Testis (tissue), 3 donors: Measurements from ENCODE around the gene NFATC2. TPM values are rescaled to one million over a fixed set of nuclear protein-coding genes. Genes with fewer than 3 reads are reported as not detected.

Source experiments
- DNase-seq: peaks from one replicate; pipeline ENCODE4 v3.0.0-alpha.2; 2019
- H3K27ac ChIP-seq, 2 donors: fragments of 200-600 bp; sonication (generic); one replicate each; pipeline ENCODE4 v1.5.1; 2019
- H3K27me3 ChIP-seq: fragments of 200-600 bp; sonication (generic); one replicate; pipeline ENCODE4 v1.5.1; 2019
- H3K36me3 ChIP-seq: fragments of 200-600 bp; sonication (generic); one replicate; pipeline ENCODE4 v1.5.1; 2017; ENCODE audit warnings: low read depth; ENCODE audit errors: missing control alignments
- H3K4me1 ChIP-seq: fragments of 200-600 bp; sonication (generic); one replicate; pipeline ENCODE4 v1.5.1; 2019
- H3K4me3 ChIP-seq, 2 donors: fragments of 200-600 bp; sonication (generic); one replicate each; pipeline ENCODE4 v1.5.1; 2017 to 2019
- H3K9me3 ChIP-seq: fragments of 200-600 bp; sonication (generic); one replicate; pipeline ENCODE4 v1.5.1; 2017
- CTCF ChIP-seq, 3 experiments: fragments of 450-650 bp in 2 of 3; fragments of 200-600 bp in 1 of 3; sonication (generic) in 1 of 3; IDR thresholded peaks; one replicate each; pipeline ENCODE4 v1.5.1; 2016 to 2019; ENCODE audit warnings: antibody characterized with exemption in 3 of 3, mild to moderate bottlenecking in 2 of 3, moderate library complexity in 1 of 3
- POLR2A ChIP-seq: fragments of 450-650 bp; IDR thresholded peaks from one replicate; pipeline ENCODE4 v1.6.1; 2017; ENCODE audit warnings: antibody characterized with exemption, mild to moderate bottlenecking, moderate library complexity
- WGBS, 2 donors: methylation state at CpG; one replicate each; pipeline ENCODE4 v1.1.5; 2018; 5-methylcytosine and 5-hydroxymethylcytosine counted together
- intact Hi-C: fragments of 100-400 bp; cut with DNase I; formaldehyde crosslinking; loops from one replicate; pipeline ENCODE4 v1.15.1; 2023; ENCODE audit warnings: low total_unique reads
- polyA plus RNA-seq: library from polyadenylated mRNA; stranded (reverse); fragments of 350-450 nt; fragmentation: Illumina TruSeq; extraction: RNeasy Lipid Tissue Mini Kit (QIAGEN cat#74804); gene quantifications from one replicate; pipeline ENCODE4 v1.2.3, GENCODE V29; 2014; ENCODE audit warnings: low read depth, low replicate concordance; ENCODE audit not compliant: insufficient read depth
- total RNA-seq, 2 donors: library from RNA; depleted of rRNA; stranded (reverse); fragments of >200 nt; gene quantifications; one replicate each; pipeline ENCODE4 v1.2.3, GENCODE V29; 2016

Gene NFATC2
- total and polyA plus RNA-seq, 3 donors from 2014 or later, result 5.4 to 7.5 (median 6.5) TPM

GRCh38 chr20:51536116-51537069, 6.1 kb downstream of the NFATC2 start:
- Histone ChIP-seq H3K9me3 (no peaks in the 10 kb centered on the region), H3K4me3 (no peak overlapping the region), H3K36me3 (no peaks in the 10 kb centered on the region), H3K27ac (no peak overlapping the region), H3K27me3 (no peaks in the 10 kb centered on the region), H3K4me1 (peaks cover 15% of the 10 kb centered on the region)
- DNase-seq, result no peak
- TF ChIP-seq POLR2A (no peak), CTCF (IDR thresholded peaks at IDR 0.05) (no peak)
- WGBS, 2 donors, result 80 to 85% methylated on average over 6 of the region's 6 CpGs
- intact Hi-C loops, result no loop called here

- no peak for TF ChIP-seq CTCF (IDR thresholded peaks at IDR 0.05)
- no peak for TF ChIP-seq POLR2A
- Histone ChIP-seq H3K4me3 (no peak overlapping the region), H3K27me3 (no peaks in the 10 kb centered on the region), H3K27ac (no peak overlapping the region), H3K9me3 (no peaks in the 10 kb centered on the region), H3K36me3 (no peaks in the 10 kb centered on the region), H3K4me1 (peaks cover 8% of the 10 kb centered on the region)
- no peak for DNase-seq
- intact Hi-C loops, result no loop called here
- WGBS, 2 donors, result 77 to 83% methylated on average over 2 of the region's 2 CpGs
Observed at GRCh38 chr20:51535674-51536073, 6.8 kb downstream of the NFATC2 start.

GRCh38 chr20:51535075-51535386, 7.5 kb downstream of the NFATC2 start:
- intact Hi-C loops, result no loop called here
- H3K27ac ChIP-seq, result no peak overlapping the region
- DNase-seq, result no peak
- H3K36me3 ChIP-seq, result no peaks in the 10 kb centered on the region
- H3K4me3 ChIP-seq, result no peak overlapping the region
- no peaks in the 10 kb centered on the region for H3K9me3 ChIP-seq
- peaks cover 5% of the 10 kb centered on the region for H3K4me1 ChIP-seq
- WGBS, 2 donors, result 87 to 91% methylated on average over 4 of the region's 4 CpGs
- H3K27me3 ChIP-seq, result no peaks in the 10 kb centered on the region
- TF ChIP-seq CTCF (IDR thresholded peaks at IDR 0.05) (no peak), POLR2A (no peak)

GRCh38 chr20:51533291-51534172, 9.0 kb downstream of the NFATC2 start:
- H3K27ac ChIP-seq, result no peak overlapping the region
- H3K27me3 ChIP-seq, result no peaks in the 10 kb centered on the region
- intact Hi-C loops, result no loop called here
- TF ChIP-seq POLR2A (no peak), CTCF (IDR thresholded peaks at IDR 0.05) (no peak)
- H3K36me3 ChIP-seq, result no peaks in the 10 kb centered on the region
- no peak overlapping the region for H3K4me3 ChIP-seq
- H3K9me3 ChIP-seq, result no peaks in the 10 kb centered on the region
- H3K4me1 ChIP-seq, result peaks cover 12% of the 10 kb centered on the region
- WGBS, 2 donors, result 84% methylated on average over 15 to 19 of the region's 19 CpGs
- DNase-seq, result no peak
